HG03159 (cell line): ENCODE results near the gene DLD.
"Not testable (repeated sequence)": the region's sequence is repeated elsewhere in the genome, so short reads cannot be mapped to it uniquely, and the experiment has no call there.

Experiments
- ATAC-seq: cut with Tn5 transposase; IDR thresholded peaks from one replicate; pipeline ENCODE4 v1.9.1; 2021; ENCODE audit warnings: mild to moderate bottlenecking, moderate library complexity; ENCODE audit not compliant: unreplicated experiment

The DLD gene

DNA sequence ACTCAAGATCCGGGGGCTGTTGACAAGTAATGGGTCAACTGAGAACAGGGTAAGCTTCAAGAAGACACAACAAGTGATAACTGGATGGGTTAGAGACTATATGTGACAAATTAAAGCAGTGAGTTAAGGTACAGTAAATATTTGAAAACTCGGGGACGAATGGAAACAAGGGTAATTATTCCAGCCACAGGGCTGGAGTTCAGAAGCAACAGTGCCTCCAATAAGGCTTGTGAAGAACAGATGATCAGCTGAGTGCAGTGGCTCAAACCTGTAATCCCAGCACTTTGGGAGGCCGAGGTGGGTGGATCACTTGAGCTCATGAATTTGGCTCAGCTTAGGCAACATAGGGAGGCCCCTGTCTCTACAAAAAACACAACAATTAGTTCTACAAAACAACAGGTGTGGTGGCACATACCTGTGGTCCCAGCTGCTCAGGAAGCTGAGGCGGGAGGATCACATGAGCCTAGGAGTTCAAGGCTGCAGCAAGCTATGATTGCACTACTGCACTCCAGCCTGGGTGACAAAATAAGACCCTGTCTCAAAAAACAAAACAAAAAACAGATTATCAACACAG lies 20.5 kb upstream of the DLD start:
- no peak for ATAC-seq

DNA sequence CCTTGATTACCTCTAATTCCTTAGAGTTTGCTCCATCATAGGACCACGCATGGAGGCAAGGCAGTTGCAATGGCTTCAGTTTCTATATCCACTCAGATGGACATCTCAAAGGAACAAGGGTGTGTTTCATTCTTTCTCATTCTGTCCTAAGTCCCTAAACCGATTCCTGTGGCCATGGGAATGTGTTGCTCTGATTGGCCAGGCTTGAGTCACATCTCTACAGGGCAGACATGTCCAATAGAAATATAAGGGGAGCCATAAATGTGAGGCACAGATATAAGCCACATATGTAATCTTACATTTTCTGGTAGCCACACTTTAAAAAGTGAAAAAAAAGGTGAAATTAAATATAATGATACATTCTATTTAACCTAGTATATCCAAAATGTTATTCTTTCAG lies 16.9 kb upstream of the DLD start:
- no peak for ATAC-seq

DNA sequence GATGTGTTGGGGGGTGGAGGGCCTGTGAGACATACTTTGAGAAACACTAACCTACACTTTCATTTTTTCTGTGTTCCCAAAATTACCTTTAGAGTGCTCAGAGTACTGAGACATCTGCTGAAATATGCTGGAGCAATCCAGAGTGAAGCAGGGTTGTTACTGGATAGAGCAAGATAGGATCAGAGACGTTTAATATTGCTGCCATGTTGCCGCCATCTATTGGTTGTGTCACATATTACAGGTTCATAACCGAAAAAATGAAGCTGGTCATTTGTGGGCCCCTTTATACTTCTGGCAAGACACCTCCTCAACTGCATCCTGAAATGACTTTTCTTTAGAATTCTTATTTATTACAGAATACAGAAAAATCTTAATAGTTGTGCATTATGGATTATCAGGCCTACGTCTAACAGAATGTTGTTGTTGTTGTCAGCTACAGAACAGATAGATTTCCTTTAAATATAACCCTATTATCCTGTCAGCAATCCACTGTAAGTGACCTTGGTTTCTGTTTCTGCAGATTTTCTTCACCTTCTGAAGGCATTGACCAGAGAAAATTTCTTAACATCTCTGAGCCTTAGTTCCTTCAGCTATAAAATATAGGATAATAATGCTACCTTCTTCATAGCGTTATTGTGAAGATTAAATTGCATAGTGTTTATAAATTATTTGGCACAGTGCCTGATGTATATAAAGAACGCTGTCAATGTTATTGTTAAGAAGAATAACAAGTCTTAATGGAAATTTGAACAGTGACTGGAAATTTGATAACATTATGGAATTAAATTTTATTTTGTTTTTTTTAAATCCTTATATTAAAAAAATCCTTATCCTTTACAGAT lies 16.2 kb upstream of the DLD start:
- ATAC-seq = peak; percentile 70

DNA sequence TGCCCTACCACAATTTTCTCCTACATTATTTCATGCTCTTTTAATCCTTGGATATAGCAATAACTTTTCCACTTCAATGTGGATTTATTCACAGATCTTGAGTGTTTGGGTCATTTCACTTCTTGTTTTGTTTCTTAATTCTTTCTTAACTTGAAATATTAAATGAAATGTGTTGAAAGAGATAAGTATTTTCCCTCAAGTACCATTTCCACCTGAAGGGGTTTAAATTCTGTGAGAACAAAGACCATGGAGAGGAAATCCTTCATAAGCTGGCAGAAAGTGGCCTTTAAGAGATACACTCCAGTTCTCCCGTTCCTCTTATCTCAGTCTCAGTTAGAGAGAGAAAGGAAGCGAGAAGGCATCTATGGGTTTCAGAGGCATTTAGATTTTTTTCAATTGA lies 14.1 kb upstream of the DLD start:
- no peak for ATAC-seq

DNA sequence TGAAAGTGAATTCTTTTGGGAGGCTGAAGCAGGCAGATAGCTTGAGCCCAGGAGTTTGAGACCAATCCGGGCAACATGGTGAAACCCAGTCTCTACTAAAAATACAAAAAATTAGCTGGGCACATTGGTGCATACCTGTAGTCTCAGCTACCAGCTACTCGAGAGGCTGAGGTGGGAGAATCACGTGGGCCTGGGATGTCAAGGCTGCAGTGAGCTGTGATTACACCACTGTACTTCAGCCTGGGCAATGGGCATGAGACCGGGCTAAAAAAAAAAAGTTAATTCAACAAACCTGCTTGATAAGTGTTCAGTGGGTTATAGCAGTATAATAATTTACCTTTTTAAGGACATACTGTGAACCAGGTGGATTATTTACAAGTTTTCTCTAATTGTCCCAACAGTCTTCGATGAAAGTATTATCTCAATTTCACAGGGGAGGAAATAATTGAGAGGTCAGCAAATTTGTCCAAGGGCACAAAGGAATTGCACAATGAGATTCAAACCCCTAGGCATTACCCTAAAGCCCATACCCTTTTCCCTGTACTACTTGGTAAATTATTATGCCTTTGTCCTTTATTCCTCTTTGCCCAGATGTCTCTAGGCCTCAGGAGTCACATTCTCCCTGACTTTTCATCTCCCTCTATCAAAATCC lies 13.1 kb upstream of the DLD start:
- ATAC-seq = no peak

DNA sequence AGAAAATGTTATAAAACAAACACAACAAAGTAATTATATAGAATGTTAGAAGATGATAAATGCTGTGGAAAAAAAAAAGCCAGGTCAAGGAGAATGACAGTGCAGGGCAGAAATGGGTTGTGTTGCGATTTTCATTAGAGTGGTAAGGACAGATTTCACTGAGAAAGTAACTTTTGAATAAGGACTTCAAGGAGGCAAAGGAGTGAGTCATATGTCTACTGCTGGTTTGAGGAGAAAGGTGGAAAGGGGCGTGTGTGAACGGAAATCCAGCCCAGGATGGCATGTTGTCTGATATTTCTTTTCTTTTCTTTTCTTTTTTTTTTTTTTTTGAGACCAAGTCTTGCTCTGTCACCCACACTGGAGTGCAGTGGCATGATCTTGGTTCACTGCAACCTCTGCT lies 12.3 kb upstream of the DLD start:
- ATAC-seq = no peak

DNA sequence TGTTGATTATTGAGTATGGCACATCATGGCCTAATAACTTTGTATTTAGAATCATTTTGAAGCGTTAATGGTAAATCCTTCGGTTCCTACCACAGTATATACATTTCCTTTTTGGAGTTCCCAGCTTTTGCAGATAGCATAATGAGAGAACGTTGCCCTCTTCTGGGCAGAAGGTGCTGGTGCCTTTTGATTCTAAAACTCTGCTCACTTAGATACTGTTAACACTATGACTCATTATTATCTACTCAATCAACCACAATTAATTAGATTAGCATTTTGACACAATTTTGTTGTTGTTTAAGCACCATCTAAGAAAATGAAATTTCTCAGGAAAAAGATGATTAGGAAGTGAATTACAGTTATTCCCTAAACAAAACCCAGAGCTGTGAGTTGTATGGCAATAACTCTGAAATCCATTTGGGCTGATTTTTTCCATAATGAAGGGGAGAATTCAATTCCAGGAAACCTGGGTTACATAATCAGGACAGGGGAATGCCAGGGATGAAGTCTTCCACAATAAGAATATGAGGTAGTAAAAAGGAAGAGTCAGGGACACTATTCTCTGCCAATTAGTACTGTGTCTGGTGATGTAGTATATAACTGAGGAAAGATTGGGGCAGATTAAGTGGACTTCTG lies 11.5 kb upstream of the DLD start:
- ATAC-seq = peak; percentile 62

DNA sequence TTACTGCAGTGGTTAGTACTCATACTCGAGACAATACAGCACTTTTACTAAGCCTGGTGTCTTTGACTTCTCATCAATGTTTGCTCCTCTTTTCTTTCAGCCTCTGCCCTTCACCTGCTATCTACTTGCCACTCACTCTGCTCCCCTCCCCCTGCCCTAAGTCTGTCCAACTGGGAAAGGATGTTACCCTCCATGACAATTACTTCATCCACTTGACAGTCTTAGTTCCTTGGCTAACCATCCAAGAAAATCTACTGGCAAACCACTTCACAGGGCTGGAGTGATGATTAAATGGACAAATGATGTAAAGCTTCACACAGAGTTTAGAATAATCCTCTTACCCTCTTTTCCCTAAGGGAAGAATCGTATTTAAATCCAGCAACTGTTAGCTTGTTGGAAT lies 8.2 kb upstream of the DLD start:
- no peak for ATAC-seq

DNA sequence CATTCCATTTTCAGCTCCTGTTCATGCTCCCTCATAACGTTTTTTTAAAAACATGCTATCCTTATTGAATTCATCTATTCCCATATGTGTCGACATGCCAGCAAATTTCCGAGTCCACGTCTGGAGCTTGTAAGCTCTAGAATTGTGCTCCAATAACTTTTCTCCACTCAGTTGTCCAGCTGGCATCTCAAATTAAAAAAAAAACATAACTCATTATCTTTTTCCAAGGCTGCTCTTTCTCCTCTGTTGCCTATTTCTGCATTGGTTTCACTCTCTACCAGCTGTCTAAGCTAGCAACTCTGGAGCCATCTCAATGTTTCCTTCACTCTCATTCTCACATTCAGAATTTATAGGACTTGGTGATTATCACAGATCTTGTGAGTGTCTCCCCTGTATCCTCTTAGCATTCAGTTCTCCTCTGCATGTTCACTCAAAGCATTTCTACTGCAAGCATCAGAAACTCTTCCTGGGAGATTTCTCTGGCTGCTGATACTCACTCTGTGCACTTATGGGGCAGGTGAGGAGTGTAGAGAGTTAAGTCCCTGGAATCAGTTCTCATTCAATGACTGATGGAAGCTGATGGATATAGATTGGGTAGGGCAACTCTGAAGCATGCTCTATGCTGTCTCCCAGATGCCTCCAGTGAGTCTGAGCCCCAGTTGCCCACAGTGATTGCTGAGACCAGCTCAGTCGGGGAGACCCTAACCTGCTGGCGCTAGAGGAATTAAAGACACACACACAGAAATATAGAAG lies 6.7 kb upstream of the DLD start:
- no peak for ATAC-seq

DNA sequence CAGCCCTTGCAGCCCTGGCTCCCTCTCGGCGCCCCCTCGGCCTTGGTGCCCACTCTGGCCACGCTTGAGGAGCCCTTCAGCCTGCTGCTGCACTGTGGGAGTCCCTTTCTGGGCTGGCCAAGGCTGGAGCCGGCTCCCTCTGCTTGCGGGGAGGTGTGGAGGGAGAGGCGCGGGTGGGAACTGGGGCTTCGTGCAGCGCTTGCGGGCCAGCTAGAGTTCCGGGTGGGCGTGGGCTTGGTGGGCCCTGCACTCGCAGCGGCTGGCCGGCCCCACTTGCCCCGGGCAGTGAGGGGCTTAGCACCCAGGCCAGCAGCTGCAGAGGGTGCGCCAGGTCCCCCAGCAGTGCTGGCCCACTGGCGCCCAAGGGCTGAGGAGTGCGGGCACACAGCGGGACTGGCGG lies 3.2 kb upstream of the DLD start:
- ATAC-seq = not testable (repeated sequence)

DNA sequence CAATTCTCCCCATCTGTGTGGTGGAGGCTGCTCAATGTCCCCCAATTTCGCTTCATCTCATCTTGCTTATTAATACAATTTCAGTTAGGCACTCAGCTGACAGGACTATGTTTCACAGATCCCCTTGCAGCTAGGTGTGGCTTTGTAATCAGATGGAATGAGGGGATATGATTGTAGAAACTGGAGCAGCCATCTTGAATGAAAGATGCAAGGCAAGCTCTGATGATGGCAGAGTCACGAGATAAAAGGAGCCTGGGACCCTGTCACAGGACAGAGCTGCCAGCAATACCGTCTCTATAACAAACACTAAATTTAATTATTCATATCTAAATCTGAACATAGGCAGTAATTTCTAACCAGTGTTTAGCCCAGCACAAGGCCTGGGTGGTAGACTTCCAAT lies 991 bp upstream of the DLD start:
- ATAC-seq = no peak

DNA sequence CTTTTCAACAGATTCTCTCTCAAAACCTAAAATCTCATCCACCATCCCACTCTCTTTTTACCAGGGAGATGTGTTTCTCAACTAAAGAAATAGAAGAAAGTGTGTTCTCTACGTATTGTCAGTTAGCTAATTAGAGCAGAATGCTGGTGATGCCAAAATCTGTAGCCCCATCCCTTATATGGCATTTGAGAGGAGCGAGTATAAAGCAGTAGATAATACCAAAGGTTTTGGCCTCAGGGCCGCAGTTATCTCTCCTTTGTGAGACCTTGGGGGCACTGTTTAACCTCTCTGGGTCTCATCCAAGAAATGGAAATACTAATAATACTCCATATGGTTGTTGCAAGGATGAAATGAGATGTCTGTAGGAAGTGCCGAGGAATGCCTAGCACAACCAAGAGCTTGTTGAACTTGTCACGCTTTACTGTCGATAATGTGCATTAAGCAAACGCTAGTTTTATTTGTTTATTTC lies 456 bp upstream of the DLD start:
- peak; percentile 4 for ATAC-seq

DNA sequence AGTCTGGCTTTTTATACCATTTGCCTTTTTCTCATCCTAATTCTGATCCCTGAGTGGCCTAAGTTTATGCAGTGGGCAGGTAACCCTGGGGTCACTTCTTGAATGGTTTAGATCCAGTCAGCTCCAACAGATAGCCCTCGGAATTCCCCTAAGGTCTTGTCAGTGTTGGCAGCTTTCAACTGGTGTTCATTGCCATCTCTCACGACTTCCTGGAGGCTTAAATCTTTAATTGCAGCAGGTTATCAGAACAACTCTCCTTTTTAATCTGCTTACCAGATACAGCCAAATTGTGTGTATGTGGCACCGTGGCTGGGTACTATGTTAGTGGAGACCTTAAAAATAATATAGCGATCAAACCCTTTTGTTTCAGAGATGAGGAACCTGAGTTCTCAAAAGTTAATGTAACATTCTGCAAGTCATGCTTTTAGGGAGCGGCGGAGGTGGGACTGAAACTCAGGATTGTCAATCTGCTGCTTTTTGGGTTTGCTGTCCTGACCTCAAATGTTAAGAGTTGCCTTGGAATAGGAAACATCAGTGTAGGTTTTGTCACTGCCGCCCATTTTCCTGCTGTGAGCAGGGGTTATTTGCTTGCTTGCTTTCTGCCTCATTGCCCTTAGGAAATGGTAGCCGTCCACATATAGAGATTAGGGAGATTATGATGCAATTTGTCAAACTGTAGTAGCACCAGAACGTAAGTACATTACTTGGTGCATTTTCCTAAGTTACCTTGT lies 818 bp downstream of the DLD start:
- peak; percentile 23 for ATAC-seq

DNA sequence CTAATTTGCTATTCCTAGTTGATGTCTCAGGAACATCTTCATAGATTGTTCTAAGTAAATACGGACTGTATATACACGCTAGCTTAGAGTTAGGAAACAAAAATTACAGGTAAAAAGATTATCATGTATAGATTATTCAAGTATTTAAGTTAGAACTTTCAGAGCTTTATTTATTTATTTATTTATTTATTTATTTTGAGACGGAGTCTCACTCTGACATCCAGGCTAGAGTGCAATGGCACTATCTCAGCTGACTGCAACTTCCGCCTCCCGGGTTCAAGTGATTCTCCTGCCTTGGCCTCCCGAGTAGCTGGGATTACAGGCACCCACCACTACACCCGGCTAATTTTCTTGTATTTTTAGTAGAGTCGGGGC lies 1.4 kb downstream of the DLD start:
- not testable (repeated sequence) for ATAC-seq

DNA sequence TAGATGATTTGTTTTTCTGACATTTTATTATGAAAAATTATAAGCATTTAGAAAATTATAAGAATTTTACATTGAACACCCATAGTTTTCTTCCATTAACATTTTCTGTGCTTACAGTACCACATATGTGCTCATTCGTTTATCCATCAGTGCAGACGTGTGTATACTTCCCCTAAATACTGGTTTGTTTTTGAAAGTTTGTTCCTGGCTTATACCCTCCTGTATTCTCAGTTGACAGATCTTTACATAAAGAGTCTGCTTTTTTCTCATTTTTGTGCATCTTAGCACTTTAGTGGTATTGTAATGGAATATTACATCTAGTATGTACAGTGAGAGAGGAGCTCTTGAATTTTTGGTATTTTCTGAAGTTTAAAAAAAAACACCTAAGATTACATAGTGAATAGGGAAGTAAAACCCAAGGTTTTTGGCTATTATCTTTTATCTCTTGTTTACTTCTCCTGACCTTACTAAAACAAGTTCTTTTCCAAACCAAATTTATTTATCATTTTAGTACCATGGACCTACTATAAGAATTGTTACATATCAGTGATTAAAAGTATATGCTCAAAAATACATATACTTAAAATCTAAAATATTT lies 8.1 kb downstream of the DLD start:
- ATAC-seq = no peak

DNA sequence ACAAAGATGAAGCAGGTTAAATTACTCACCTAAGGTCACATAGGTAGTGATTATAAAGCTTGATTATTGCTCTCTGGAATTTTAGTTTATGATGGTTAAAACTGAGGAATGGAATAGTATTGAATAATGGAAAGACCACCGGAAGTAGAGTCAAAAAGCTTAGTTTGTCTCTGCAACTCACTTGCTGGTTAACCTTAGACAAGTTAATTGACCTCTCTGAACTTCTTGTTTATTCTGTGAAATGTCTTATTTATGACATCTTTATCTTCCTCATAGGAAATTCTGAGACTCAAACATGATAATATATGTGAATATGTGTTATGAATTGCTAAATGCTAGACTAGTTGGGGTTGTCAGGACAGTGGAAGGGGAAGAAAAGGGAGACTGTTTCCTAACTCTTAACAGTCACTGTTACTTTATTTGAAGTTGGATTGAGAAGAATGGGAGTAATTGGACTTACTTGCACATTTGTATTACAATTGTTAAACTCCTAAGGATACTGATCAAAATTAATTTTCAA lies 9.6 kb downstream of the DLD start:
- ATAC-seq = no peak

DNA sequence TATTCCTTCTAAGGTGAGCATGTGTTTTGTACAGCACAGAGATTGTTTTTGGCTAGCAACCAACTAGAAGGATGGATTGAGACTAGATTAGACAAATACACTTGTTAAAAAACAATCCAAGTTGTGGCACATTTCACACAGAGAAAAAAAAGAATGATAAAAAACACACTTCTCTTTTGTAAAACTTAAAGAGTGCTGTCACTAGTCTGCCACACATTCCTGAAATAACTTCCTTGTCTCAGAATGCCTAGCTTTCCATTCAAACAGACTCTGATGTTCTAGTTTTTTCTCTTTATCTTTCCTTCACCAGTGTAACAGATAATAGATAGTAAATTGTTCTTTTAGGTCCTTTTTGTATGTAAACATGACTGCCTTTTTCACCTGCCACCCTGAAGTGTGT lies 11.4 kb downstream of the DLD start:
- no peak for ATAC-seq

DNA sequence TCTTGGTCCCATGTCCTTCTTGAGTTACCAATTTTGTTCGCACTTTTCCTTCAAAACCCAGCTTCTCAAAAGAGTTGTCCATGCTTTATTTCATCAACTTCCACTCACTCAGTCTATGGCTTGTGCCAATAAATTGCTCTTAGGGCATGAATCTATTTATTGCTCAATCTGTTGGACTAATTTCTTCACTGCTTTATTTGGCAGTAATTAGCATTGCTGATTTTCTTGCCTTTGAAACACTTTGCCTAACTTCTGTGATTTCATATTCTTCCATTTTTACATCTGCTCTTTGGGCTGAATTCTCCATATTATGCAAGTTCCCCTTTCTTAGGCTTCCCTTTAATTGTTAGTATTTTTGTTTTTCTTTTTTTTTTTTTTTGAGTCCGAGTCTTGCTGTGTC lies 16.8 kb downstream of the DLD start:
- ATAC-seq = no peak

DNA sequence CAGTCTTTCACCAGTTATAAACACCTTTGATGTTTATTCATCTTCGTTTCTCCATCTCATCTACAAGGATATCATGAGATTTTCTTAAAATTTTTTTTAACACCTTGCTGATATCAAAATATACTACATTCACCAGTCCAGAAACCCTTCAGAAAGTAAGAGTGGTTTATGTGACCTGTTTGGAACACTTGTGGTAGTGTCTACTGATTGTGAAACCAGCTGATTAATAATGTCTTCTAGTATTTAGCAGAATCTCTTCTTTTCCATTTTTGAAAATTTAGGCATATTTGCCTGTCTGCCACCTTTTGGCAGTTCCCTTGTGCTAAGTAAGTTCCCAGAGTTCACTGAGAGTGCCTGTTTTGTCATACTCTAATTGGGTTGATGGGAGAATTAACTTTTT lies 18.5 kb downstream of the DLD start:
- no peak for ATAC-seq

DNA sequence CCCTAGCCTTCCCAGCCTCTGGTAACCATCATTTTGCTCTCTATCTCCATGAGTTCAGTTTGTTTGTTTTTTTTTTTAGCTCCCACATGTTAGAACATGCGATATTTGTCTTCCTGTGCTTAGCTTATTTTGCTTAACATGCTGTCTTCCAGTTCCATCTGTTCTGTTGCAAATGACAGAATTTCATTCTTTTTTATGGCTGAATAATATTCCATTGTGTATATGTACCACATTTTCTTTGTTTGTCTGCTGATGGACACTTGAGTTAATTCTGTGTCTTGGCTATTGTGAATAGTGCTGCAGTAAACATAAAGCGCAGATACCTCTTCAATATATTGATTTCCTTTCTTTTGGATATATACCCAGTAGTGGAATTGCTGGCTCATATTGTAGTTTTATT lies 21.0 kb downstream of the DLD start:
- ATAC-seq = no peak
